ENCODE measurements around the gene CARF.

The CARF gene

DNA sequence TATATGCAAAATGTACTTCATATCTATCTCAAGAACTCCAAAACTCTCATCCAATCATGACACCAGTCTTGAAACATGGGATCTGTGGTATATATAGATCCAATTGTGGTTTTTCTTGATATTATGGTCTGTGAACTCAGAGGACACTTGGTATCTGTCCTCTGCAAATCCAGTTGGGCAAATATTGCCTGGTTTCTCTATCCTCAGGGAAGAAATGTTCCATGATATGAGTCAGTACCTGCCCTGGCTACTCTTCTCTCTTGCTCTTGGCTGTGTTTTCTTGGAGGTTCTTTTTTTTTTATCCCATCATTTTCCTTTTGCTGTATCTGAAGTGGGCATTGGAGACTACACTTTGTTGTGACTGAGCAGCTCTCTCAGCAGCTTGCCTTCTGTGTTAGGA is 113.5 kb downstream of the CARF start:
- DNase-seq = no peak

DNA sequence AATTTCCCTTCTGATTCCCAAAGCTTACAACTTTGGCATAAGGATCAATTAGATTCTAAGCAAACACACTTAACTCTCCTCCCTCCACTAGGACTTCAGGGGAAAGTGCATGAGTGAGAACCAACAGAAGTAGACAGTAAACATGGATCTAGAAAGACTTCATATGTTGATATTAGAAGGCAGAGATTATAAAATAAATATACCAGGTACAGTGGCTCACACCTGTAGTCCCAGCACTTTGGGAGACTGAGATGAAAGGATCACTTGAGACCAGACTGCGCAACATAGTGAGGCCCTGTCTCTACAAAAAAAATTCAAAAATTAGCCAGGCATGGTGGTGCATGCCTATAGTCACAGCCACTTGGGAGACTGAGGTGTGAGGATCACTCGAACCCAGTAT is 118.5 kb downstream of the CARF start:
- no peak for DNase-seq

DNA sequence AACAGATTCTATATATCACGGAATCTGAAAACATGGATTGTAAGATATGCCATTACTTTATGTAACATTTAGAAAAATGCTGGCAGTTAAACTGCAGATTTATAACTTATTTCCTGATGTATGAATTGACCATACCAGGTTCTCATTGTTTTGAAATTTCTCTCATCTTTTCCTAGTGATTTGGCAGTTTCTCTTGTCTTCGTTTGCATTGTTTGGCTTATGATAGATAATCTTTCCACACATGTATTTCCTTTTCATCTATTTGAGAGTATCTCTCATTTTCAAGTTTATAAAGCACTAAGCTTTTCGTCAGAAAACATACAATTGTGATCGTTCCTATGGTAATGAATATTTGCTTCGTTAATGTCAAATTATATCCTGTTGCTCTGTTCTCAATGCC is 118.9 kb downstream of the CARF start:
- no peak for DNase-seq

DNA sequence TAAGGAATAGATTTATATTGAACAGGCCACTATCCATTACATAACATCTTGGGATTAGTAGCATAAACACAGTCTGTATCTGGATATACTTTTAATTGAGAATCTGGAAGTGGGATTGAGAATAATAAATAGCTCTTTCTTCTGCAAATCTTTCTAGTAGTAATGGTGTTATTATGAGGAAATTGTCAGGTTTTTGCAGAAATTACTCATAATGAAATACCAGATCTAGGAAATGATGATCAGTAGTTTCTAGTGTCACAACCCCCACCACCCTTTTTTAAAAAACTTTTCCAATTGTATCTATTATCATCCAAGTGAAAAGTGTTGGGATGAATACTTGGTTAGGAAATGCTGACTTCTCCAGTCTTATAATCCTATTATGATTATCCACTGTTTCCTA is 121.3 kb downstream of the CARF start:
- no peak for DNase-seq

DNA sequence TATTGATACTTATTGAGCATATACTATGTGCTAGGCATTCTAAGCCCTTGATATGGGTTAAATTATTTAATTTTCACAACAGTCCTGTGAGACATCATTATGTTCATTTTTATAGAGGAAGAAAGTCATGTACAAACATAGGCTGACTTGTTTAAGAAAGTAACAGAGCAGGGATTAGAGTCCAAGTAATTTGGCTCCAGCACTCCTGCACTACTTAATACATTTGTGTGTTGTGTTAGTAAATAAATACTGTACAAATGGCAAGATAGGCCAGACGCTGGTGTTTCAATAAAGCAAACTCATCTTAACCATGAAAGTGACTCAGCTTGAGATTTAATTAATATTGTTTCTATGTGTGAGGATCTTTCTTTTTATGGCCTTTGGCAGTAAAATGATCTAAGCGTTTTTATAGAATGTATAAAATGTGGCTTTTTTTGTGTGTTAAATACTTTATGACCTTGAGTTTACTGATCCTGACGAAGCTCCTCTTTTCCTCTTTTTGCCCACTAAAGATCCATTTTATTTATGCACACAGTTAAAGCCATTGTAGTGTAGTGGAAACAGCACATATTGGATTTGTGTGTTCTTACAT is 123.9 kb downstream of the CARF start:
- DNase-seq = no peak

All from NCI-H1092 (cell line).